Measurements from ENCODE around the gene ARMC2. TPM values are rescaled to one million over a fixed set of nuclear protein-coding genes. Genes with fewer than 3 reads are reported as not detected.

The ARMC2 gene
- total RNA-seq, 1 donor from 2014 or later: 0.26 TPM

- no peaks in the 10 kb centered on the region for H3K36me3 ChIP-seq (ENCODE audit: control insufficient read depth, insufficient read depth, low read length)
- no peaks in the 10 kb centered on the region for H3K27me3 ChIP-seq (ENCODE audit: control insufficient read depth, insufficient read depth, low read length)
- FAIRE-seq (no peak), DNase-seq (ENCODE audit: low read depth) (peak; percentile 100)
- no peak overlapping the region for H3K4me3 ChIP-seq (ENCODE audit: low read depth, low read length)
- TF ChIP-seq, protein P1, sequence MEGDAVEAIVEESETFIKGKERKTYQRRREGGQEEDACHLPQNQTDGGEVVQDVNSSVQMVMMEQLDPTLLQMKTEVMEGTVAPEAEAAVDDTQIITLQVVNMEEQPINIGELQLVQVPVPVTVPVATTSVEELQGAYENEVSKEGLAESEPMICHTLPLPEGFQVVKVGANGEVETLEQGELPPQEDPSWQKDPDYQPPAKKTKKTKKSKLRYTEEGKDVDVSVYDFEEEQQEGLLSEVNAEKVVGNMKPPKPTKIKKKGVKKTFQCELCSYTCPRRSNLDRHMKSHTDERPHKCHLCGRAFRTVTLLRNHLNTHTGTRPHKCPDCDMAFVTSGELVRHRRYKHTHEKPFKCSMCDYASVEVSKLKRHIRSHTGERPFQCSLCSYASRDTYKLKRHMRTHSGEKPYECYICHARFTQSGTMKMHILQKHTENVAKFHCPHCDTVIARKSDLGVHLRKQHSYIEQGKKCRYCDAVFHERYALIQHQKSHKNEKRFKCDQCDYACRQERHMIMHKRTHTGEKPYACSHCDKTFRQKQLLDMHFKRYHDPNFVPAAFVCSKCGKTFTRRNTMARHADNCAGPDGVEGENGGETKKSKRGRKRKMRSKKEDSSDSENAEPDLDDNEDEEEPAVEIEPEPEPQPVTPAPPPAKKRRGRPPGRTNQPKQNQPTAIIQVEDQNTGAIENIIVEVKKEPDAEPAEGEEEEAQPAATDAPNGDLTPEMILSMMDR (IDR thresholded peaks at IDR 0.05; ENCODE audit: insufficient read depth, low read length, severe bottlenecking): no peak
These were observed 99.1 kb downstream of the ARMC2 start for GRCh38 chr6:108947114-108947854.

DNA sequence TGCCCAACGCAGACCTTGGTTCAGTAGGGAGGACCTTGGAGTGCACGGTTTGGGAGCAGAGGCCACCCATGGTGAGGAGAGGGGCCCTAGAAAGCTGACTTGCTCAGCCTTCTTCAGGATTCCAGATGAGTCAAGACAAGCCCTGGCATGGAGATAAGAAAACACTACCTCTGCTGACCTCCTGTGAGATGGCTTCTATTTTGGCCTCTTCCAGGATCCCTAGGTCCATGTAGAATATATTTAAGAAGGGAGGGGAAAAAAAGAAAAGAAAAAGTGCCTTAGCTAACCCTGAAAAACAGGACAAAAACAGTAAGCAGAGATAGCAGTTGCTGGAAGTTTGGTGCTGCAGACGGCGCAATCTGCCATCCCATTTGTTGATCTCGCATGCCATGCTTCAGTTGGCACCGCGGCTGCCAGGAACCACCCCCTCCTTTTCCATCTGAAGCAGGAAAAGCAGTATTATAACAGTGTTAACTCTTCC is 100.0 kb downstream of the ARMC2 start:
- DNase-seq (ENCODE audit: low read depth) (peak; percentile 84), FAIRE-seq (no peak)
- TF ChIP-seq, protein P1 (IDR thresholded peaks at IDR 0.05; ENCODE audit: insufficient read depth, low read length, severe bottlenecking): no peak
- no peaks in the 10 kb centered on the region for H3K36me3 ChIP-seq (ENCODE audit: control insufficient read depth, insufficient read depth, low read length)
- H3K27me3 ChIP-seq (ENCODE audit: control insufficient read depth, insufficient read depth, low read length): no peaks in the 10 kb centered on the region
- H3K4me3 ChIP-seq (ENCODE audit: low read depth, low read length): peak overlapping the region; percentile 12

DNA sequence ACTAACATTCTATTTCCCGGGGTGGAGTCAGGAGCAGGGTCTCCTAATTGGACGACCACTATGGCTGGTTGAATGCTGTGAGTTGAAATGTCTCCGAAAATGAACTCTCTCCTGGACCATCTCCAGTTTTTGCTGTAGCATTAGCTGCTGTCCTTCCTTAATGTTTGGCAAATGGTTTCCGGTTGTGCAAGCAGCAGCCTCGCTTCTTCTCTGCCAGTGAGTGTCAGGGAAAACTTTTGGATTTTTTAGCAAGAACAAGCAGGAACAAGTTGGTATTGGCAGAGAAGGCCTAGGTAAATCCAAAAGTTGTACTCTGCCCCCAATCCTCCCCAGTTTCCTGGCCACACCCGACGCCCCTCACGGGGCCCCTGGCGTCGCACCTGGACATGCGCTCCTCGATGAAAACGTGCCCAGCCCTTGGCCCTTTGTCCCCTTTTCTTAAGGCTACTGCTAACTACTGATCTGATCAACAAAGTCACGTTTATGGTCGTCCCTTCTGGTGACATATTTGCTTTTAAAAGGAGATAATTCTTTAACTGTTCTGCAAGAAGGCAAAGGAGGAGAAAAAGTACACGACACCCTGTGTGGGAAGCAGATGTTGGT is 103.2 kb downstream of the ARMC2 start:
- peak; percentile 67 for DNase-seq (ENCODE audit: low read depth)
- Histone ChIP-seq H3K4me3 (ENCODE audit: low read depth, low read length) (no peak overlapping the region), H3K36me3 (ENCODE audit: control insufficient read depth, insufficient read depth, low read length) (no peaks in the 10 kb centered on the region), H3K27me3 (ENCODE audit: control insufficient read depth, insufficient read depth, low read length) (no peaks in the 10 kb centered on the region)
- no peak for FAIRE-seq
- TF ChIP-seq, protein P1 (IDR thresholded peaks at IDR 0.05; ENCODE audit: insufficient read depth, low read length, severe bottlenecking): no peak

DNA sequence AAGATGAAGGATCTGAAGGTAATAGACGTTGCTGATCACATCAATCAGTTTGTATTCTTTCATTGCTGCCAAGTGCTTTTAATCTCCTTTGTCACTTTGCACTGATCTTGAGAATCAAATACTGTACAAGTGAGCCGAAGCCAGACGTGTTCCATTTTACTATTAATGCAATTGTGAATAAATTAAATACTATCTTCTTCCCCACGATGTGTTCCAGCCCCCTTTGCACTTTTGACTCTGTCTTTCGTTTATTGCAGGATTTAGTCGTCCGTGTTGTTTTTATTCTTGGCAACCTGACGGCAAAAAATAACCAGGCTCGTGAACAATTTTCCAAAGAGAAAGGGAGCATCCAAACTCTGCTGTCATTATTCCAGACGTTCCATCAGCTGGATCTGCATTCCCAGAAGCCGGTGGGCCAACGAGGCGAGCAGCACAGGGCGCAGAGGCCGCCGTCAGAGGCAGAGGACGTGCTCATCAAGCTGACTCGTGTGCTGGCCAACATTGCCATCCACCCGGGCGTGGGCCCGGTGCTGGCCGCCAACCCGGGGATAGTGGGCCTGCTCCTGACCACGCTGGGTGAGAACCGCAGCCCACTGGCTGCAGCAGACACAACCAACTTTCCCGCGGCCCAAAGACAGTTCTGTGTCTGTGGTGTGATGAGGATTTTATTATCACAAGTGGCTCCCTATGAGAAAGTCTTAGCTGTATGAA is 104.7 kb downstream of the ARMC2 start:
- H3K27me3 ChIP-seq (ENCODE audit: control insufficient read depth, insufficient read depth, low read length): no peaks in the 10 kb centered on the region
- no peak for DNase-seq (ENCODE audit: low read depth)
- FAIRE-seq: no peak
- H3K36me3 ChIP-seq (ENCODE audit: control insufficient read depth, insufficient read depth, low read length): no peaks in the 10 kb centered on the region
- no peak overlapping the region for H3K4me3 ChIP-seq (ENCODE audit: low read depth, low read length)
- TF ChIP-seq, protein P1 (IDR thresholded peaks at IDR 0.05; ENCODE audit: insufficient read depth, low read length, severe bottlenecking): no peak

DNA sequence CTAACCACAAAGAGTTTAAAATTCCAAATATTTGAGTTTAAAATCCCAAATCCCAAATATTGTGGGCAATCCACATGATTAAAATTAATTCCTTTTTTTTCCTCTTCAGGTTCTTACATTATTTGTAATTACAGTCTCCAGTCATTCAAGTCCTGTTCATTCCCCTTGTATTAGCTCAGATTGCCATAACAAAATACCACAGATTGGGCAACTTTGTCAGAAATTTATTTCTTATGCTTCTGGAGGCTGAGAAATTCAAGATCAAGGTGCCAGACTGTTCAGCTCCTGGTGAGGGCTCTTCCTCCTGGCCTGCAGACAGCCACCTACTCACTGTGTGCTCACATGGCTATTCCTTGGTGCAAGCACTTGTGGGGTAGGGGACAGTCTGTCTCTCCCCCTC is 105.5 kb downstream of the ARMC2 start:
- DNase-seq (ENCODE audit: low read depth) (no peak), FAIRE-seq (no peak)
- no peak overlapping the region for H3K4me3 ChIP-seq (ENCODE audit: low read depth, low read length)
- no peaks in the 10 kb centered on the region for H3K27me3 ChIP-seq (ENCODE audit: control insufficient read depth, insufficient read depth, low read length)
- H3K36me3 ChIP-seq (ENCODE audit: control insufficient read depth, insufficient read depth, low read length): no peaks in the 10 kb centered on the region
- TF ChIP-seq, protein P1 (IDR thresholded peaks at IDR 0.05; ENCODE audit: insufficient read depth, low read length, severe bottlenecking): no peak
